Endothelial cell of umbilical vein (primary cell): Measurements from ENCODE around the gene LAD1.

Source experiments
- EZH2 ChIP-seq: IDR thresholded peaks from 2 replicates; pipeline ENCODE4 v1.6.1; 2012; ENCODE audit warnings: borderline replicate concordance, low read depth, mild to moderate bottlenecking, moderate library complexity, low read length, inconsistent platforms; ENCODE audit not compliant: severe bottlenecking
- FOS ChIP-seq: IDR thresholded peaks from 2 replicates; pipeline ENCODE4 v1.6.1; 2011; ENCODE audit warnings: mild to moderate bottlenecking, low read length, moderate library complexity, borderline replicate concordance; ENCODE audit not compliant: insufficient read depth
- GATA2 ChIP-seq: IDR thresholded peaks from 2 replicates; pipeline ENCODE4 v1.7.0; 2011; ENCODE audit warnings: low read depth, mild to moderate bottlenecking, moderate library complexity, mixed read lengths, low read length; ENCODE audit not compliant: insufficient read length, insufficient read depth
- JUN ChIP-seq: IDR thresholded peaks from 2 replicates; pipeline ENCODE4 v1.6.1; 2011; ENCODE audit warnings: borderline replicate concordance, low read depth; ENCODE audit not compliant: insufficient read length, insufficient read depth
- MYC ChIP-seq: IDR thresholded peaks from one replicate; pipeline ENCODE4 v1.6.1; 2011; ENCODE audit warnings: mild to moderate bottlenecking, low read depth, low read length
- POLR2A ChIP-seq: IDR thresholded peaks from 2 replicates; pipeline ENCODE4 v1.6.1; 2012; ENCODE audit warnings: low read depth, mild to moderate bottlenecking, control low read depth, low read length
- POLR2AphosphoS5 ChIP-seq: IDR thresholded peaks from 2 replicates; pipeline ENCODE4 v1.6.1; 2012; ENCODE audit warnings: low read depth, mild to moderate bottlenecking, control low read depth, low read length, moderate library complexity; ENCODE audit not compliant: insufficient read depth
- TF ChIP-seq, protein P1 (sequence below), 2 donors: IDR thresholded peaks; 1 replicate in 1 of 2; 2 replicates in 1 of 2; pipeline ENCODE4 v1.5.1; 2011; ENCODE audit warnings: low read length in 2 of 2, mild to moderate bottlenecking in 2 of 2, moderate library complexity in 2 of 2, control low read depth in 1 of 2, inconsistent platforms in 1 of 2, low read depth in 1 of 2; ENCODE audit not compliant: insufficient read depth in 1 of 2; ENCODE audit errors: extremely low read depth in 1 of 2
- TF ChIP-seq, protein P2 (sequence below): IDR thresholded peaks from 2 replicates; pipeline ENCODE4 v1.6.1; 2011; ENCODE audit not compliant: insufficient read depth, insufficient read length

DNA sequence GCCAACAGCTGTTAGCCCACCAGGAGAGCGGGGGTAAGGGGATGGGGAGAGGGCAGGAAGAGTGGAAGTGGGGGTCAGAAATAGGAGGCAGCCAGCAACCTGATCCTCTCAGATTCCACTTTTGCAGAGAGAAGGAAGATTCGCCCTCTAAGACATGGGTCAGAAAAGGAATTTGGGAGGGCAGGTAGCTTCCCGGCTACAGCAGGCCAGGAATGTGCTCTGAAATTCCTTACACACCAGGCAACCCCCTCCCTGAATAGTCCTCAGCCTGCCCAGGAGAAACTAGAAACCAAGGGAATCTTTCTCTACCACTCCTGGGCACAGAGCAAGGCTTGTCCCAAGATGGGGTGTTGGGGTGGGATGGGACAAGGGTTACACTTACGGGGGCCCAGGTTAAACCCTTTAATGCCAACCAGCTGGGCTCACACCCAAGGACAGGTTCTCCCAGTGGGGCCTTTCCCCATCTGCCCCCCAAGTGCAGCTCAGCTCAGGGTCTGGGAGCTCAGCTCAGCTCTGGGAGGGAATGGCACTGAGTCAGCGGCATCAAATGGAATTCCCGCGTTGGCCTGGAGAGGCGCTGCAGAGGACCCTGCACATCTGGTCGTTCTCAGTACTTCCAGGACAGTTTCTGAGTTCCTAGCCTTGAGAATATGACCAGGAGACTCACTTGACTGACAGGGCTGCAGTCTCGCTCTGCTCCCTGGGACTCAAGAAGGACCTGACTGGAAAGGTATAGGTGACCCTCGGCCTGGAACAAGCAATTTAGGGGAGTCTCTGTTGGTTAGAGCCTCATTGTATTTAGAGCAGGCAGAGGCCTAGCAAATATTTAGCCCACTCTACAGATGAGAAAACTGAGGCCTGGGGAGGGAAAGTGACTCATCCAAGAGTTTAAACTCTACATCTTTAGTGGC, 22.4 kb downstream of the LAD1 start:
- TF ChIP-seq POLR2A (no peak), GATA2 (no peak), EZH2 (no peak), POLR2AphosphoS5 (no peak), JUN (no peak), MYC (no peak), FOS (no peak)
- TF ChIP-seq, protein P1, sequence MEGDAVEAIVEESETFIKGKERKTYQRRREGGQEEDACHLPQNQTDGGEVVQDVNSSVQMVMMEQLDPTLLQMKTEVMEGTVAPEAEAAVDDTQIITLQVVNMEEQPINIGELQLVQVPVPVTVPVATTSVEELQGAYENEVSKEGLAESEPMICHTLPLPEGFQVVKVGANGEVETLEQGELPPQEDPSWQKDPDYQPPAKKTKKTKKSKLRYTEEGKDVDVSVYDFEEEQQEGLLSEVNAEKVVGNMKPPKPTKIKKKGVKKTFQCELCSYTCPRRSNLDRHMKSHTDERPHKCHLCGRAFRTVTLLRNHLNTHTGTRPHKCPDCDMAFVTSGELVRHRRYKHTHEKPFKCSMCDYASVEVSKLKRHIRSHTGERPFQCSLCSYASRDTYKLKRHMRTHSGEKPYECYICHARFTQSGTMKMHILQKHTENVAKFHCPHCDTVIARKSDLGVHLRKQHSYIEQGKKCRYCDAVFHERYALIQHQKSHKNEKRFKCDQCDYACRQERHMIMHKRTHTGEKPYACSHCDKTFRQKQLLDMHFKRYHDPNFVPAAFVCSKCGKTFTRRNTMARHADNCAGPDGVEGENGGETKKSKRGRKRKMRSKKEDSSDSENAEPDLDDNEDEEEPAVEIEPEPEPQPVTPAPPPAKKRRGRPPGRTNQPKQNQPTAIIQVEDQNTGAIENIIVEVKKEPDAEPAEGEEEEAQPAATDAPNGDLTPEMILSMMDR (IDR thresholded peaks at IDR 0.05; ENCODE audit: extremely low read depth in 1 of 2, insufficient read depth in 1 of 2, low read depth in 1 of 2, low read length in 2 of 2): peak; percentile 64 to 67
- TF ChIP-seq, protein P2, sequence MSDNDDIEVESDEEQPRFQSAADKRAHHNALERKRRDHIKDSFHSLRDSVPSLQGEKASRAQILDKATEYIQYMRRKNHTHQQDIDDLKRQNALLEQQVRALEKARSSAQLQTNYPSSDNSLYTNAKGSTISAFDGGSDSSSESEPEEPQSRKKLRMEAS: no peak
